Memory B cell (primary cell): ENCODE results near the gene CHMP5.

ENCODE experiments used
- ATAC-seq: fragments of 150-1000 bp; cut with Tn5 transposase; 2 replicates; pipeline ENCODE4 v1.10.0; 2021; ENCODE audit warnings: low read depth, mild to moderate bottlenecking, moderate library complexity
- DNase-seq, 2 donors: peaks; one replicate each; pipeline ENCODE4 v3.0.0; 2022; ENCODE audit warnings: low spot score in 2 of 2
- H3K27ac Mint-ChIP-seq: one replicate; pipeline ENCODE4 v1.8.0; 2022; ENCODE audit warnings: mild to moderate bottlenecking, moderate library complexity, mixed read lengths
- H3K27me3 Mint-ChIP-seq: one replicate; pipeline ENCODE4 v1.8.0; 2022; ENCODE audit warnings: mixed read lengths
- H3K36me3 Mint-ChIP-seq: one replicate; pipeline ENCODE4 v1.8.0; 2022; ENCODE audit warnings: mild to moderate bottlenecking, mixed read lengths
- H3K4me1 Mint-ChIP-seq: one replicate; pipeline ENCODE4 v1.8.0; 2022; ENCODE audit warnings: mixed read lengths
- H3K4me3 Mint-ChIP-seq: one replicate; pipeline ENCODE4 v1.8.0; 2022; ENCODE audit warnings: mild to moderate bottlenecking, moderate library complexity, mixed read lengths
- H3K9me3 Mint-ChIP-seq: one replicate; pipeline ENCODE4 v1.8.0; 2022; ENCODE audit warnings: mixed read lengths

CHMP5 gene

DNA sequence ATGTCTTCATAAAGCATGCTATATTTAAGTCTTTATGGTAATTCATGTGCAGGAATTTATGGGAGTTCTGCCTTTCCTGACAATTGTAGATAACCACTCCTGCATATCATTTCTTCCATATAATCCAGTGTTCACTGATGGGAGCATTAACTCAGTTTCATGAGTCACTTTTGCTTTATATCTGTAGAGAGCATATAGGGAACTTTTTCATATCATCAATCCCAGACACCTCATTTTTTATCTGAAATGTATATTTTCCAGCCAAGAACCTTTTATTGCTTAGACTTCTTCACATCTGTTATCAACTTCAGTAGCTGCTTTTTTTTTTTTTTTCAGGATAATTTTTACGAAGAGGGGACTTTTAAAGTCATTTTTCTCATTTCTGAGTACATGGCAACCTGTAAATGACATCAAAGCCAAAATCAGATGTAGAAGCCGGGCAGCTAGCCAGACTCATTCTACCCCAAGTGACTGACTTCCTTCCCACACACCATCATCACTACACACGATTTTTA, 66.6 kb downstream of the CHMP5 start:
- Mint-ChIP-seq H3K4me1 (no peaks in the 10 kb centered on the region), H3K27ac (no peak overlapping the region), H3K9me3 (no peaks in the 10 kb centered on the region), H3K4me3 (no peak overlapping the region), H3K27me3 (no peaks in the 10 kb centered on the region), H3K36me3 (peaks cover 49% of the 10 kb centered on the region)
- no peak for DNase-seq
- no peak for ATAC-seq
